ENCODE data around the gene MORC3.

MORC3 gene

GRCh38 chr21:36423771-36424433 is 103.9 kb downstream of the MORC3 start:
- DNase-seq (ENCODE audit: low spot score) = no peak

- no peak for DNase-seq (ENCODE audit: low spot score)
Measured at GRCh38 chr21:36424592-36424991, 104.6 kb downstream of the MORC3 start.

DNA sequence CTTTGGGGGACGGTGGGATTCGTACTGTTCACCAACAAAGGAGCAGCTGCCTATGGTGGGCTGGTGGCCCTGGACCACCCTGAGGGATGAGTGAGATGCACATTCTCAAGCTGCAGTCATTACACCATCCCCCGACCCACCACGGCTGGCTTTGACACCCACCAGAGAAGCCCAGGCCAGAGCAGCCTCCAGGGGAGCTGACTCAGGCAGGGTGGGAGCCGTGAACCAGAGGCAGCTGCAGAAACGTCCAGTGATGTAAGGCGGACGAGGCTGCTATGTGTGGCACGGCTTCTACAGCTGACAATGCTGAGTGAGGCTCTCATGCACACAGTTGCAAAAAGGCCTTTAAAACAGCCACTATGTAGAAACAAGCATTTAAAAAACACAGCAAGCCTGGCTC is 105.3 kb downstream of the MORC3 start:
- no peak for DNase-seq (ENCODE audit: low spot score)
